OCI-LY3 (cell line): Measurements from ENCODE around the gene ZBTB1.

Source experiments
- EZH2phosphoT487 ChIP-seq: fragments of 200-600 bp; shearing (Covaris generic); IDR thresholded peaks from 2 replicates; pipeline ENCODE4 v1.6.1; 2018; ENCODE audit warnings: antibody characterized with exemption, mixed run types, low read depth
- TF ChIP-seq, protein P1 (sequence below): fragments of 200-600, 300-600 bp; sonication (generic); IDR thresholded peaks from 2 replicates; pipeline ENCODE4 v1.5.1; 2014; ENCODE audit warnings: antibody characterized with exemption, low read length, low read depth

GRCh38 chr14:64509036-64509435, 4.5 kb downstream of the ZBTB1 start:
- TF ChIP-seq, protein P1, sequence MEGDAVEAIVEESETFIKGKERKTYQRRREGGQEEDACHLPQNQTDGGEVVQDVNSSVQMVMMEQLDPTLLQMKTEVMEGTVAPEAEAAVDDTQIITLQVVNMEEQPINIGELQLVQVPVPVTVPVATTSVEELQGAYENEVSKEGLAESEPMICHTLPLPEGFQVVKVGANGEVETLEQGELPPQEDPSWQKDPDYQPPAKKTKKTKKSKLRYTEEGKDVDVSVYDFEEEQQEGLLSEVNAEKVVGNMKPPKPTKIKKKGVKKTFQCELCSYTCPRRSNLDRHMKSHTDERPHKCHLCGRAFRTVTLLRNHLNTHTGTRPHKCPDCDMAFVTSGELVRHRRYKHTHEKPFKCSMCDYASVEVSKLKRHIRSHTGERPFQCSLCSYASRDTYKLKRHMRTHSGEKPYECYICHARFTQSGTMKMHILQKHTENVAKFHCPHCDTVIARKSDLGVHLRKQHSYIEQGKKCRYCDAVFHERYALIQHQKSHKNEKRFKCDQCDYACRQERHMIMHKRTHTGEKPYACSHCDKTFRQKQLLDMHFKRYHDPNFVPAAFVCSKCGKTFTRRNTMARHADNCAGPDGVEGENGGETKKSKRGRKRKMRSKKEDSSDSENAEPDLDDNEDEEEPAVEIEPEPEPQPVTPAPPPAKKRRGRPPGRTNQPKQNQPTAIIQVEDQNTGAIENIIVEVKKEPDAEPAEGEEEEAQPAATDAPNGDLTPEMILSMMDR, result no peak
- TF ChIP-seq EZH2phosphoT487, result no peak
